HepG2 (cell line): ENCODE data around the gene KISS1R. TPM values are rescaled to one million over a fixed set of nuclear protein-coding genes. Genes with fewer than 3 reads are reported as not detected.

Experiments
- BRD4 ChIP-seq: sonication (generic); formaldehyde crosslinking; IDR thresholded peaks from 2 replicates; pipeline ENCODE4 v1.4.0; 2020; ENCODE audit warnings: missing genetic modification reagents
- ERF ChIP-seq: IDR thresholded peaks from 2 replicates; pipeline ENCODE4 v1.6.1; 2018; ENCODE audit warnings: missing biosample characterization, missing genetic modification reagents
- HDAC1 ChIP-seq: sonication (generic); formaldehyde crosslinking; IDR thresholded peaks from 2 replicates; pipeline ENCODE4 v1.5.1; 2020; ENCODE audit warnings: mild to moderate bottlenecking, missing genetic modification reagents
- HMG20A ChIP-seq: IDR thresholded peaks from 2 replicates; pipeline ENCODE4 v1.6.1; 2016; ENCODE audit warnings: borderline replicate concordance
- HNRNPL ChIP-seq: fragments of 200-400 bp; formaldehyde crosslinking; IDR thresholded peaks from 2 replicates; pipeline ENCODE4 v1.6.1; 2017; ENCODE audit warnings: mild to moderate bottlenecking, low read depth, low read length
- IKZF4 ChIP-seq: sonication (generic); formaldehyde crosslinking; IDR thresholded peaks from 2 replicates; pipeline ENCODE4 v1.5.1; 2020; ENCODE audit warnings: borderline replicate concordance, mild to moderate bottlenecking, low read depth, missing genetic modification reagents; ENCODE audit errors: not compliant biosample characterization
- IKZF5 ChIP-seq: IDR thresholded peaks from 2 replicates; pipeline ENCODE4 v1.6.1; 2018; ENCODE audit warnings: missing genetic modification reagents, mild to moderate bottlenecking, missing compliant biosample characterization
- KDM5A ChIP-seq: fragments of 200-600 bp; sonication (generic); IDR thresholded peaks from 2 replicates; pipeline ENCODE4 v1.7.0; 2018; ENCODE audit warnings: antibody characterized with exemption, mild to moderate bottlenecking, low read length, borderline replicate concordance
- MTF2 ChIP-seq: sonication (generic); formaldehyde crosslinking; IDR thresholded peaks from 2 replicates; pipeline ENCODE4 v1.5.0; 2020; ENCODE audit warnings: missing genetic modification reagents, borderline replicate concordance
- POLR2AphosphoS5 ChIP-seq: IDR thresholded peaks from 2 replicates; pipeline ENCODE4 v1.6.1; 2012; ENCODE audit warnings: low read depth, low read length
- PRPF4 ChIP-seq: fragments of 200-400 bp; formaldehyde crosslinking; IDR thresholded peaks from 2 replicates; pipeline ENCODE4 v1.6.1; 2016; ENCODE audit warnings: low read length, low read depth; ENCODE audit not compliant: poor library complexity, severe bottlenecking
- SAFB2 ChIP-seq: sonication (generic); formaldehyde crosslinking; IDR thresholded peaks from 2 replicates; pipeline ENCODE4 v1.5.1; 2020; ENCODE audit warnings: missing genetic modification reagents, low read depth, mild to moderate bottlenecking, borderline replicate concordance
- SOX13 ChIP-seq, 3 experiments: fragments of 450-650 bp in 1 of 3; sonication (generic) in 1 of 3; formaldehyde crosslinking in 1 of 3; IDR thresholded peaks in 2 of 3; conservative IDR thresholded peaks in 1 of 3; 2 replicates each; pipeline versions ENCODE4 v1.5.0 to v1.6.1; 2016 to 2020; ENCODE audit warnings: antibody characterized with exemption in 1 of 3, mild to moderate bottlenecking in 1 of 3, missing compliant biosample characterization in 1 of 3, missing genetic modification reagents in 1 of 3, moderate library complexity in 1 of 3
- TBL1XR1 ChIP-seq: fragments of 150-350 bp; IDR thresholded peaks from 2 replicates; pipeline ENCODE4 v1.6.1; 2014; ENCODE audit warnings: borderline replicate concordance, low read length; ENCODE audit not compliant: partially characterized antibody
- YEATS4 ChIP-seq: sonication (generic); formaldehyde crosslinking; IDR thresholded peaks from 2 replicates; pipeline ENCODE4 v1.4.0; 2020; ENCODE audit warnings: missing genetic modification reagents, borderline replicate concordance
- ZEB1 ChIP-seq: IDR thresholded peaks from 2 replicates; pipeline ENCODE4 v1.6.1; 2012; ENCODE audit warnings: mild to moderate bottlenecking, low read depth, inconsistent platforms; ENCODE audit not compliant: insufficient replicate concordance
- ZFP91 ChIP-seq: sonication (generic); formaldehyde crosslinking; IDR thresholded peaks from 2 replicates; pipeline ENCODE4 v1.9.0; 2022; ENCODE audit warnings: missing genetic modification reagents, mild to moderate bottlenecking, borderline replicate concordance
- ZNF10 ChIP-seq: sonication (generic); formaldehyde crosslinking; IDR thresholded peaks from 2 replicates; pipeline ENCODE4 v1.4.0; 2020; ENCODE audit warnings: mild to moderate bottlenecking, low read depth, missing genetic modification reagents, borderline replicate concordance
- ZNF331 ChIP-seq: sonication (generic); formaldehyde crosslinking; IDR thresholded peaks from 2 replicates; pipeline ENCODE4 v1.4.0; 2020; ENCODE audit warnings: missing genetic modification reagents
- ZNF362 ChIP-seq: sonication (generic); formaldehyde crosslinking; IDR thresholded peaks from 2 replicates; pipeline ENCODE4 v1.4.0; 2020; ENCODE audit warnings: missing genetic modification reagents, mild to moderate bottlenecking, borderline replicate concordance
- ZNF460 ChIP-seq: sonication (generic); formaldehyde crosslinking; IDR thresholded peaks from 2 replicates; pipeline ENCODE4 v1.5.1; 2020; ENCODE audit warnings: missing genetic modification reagents, mild to moderate bottlenecking, borderline replicate concordance
- ZNF614 ChIP-seq: IDR thresholded peaks from 2 replicates; pipeline ENCODE4 v1.6.1; 2018; ENCODE audit warnings: missing biosample characterization, missing genetic modification reagents, inconsistent platforms, borderline replicate concordance
- ZNF652 ChIP-seq: IDR thresholded peaks from 2 replicates; pipeline ENCODE4 v1.6.1; 2016; ENCODE audit warnings: low read depth, borderline replicate concordance
- ZNF709 ChIP-seq: sonication (generic); formaldehyde crosslinking; IDR thresholded peaks from 2 replicates; pipeline ENCODE4 v1.5.0; 2020; ENCODE audit warnings: mild to moderate bottlenecking, missing genetic modification reagents
- ZNF746 ChIP-seq: sonication (generic); formaldehyde crosslinking; IDR thresholded peaks from 2 replicates; pipeline ENCODE4 v1.8.0; 2022; ENCODE audit warnings: mild to moderate bottlenecking, missing genetic modification reagents
- ZNF879 ChIP-seq: sonication (generic); formaldehyde crosslinking; IDR thresholded peaks from 2 replicates; pipeline ENCODE4 v1.8.1; 2023; ENCODE audit warnings: missing genetic modification reagents
- ZNF891 ChIP-seq: sonication (generic); formaldehyde crosslinking; IDR thresholded peaks from 2 replicates; pipeline ENCODE4 v1.5.0; 2020; ENCODE audit warnings: mild to moderate bottlenecking, missing genetic modification reagents
- polyA plus RNA-seq, 8 experiments: library from polyadenylated mRNA; depleted of rRNA in 3 of 8; stranded (reverse) in 7 of 8; unstranded in 1 of 8; fragments of >200 nt; fragmentation: Illumina TruSeq in 4 of 8; extraction: Trizol in 4 of 8; gene quantifications; 2 replicates each; pipeline versions ENCODE4 v1.2.1 to v1.2.3, GENCODE V29; 2011 to 2016; ENCODE audit warnings: low read depth in 4 of 8, missing spikeins in 1 of 8, mixed read lengths in 1 of 8; ENCODE audit not compliant: insufficient read depth in 1 of 8
- total RNA-seq, 5 experiments: library from RNA; depleted of rRNA; stranded (reverse); fragments of >200 nt; fragmentation: Illumina TruSeq; extraction: Trizol; gene quantifications; 2 replicates each; pipeline ENCODE4 v1.2.3, GENCODE V29; 2016; ENCODE audit warnings: low read depth in 1 of 5

KISS1R gene
- total and polyA plus RNA-seq, 2 of the 13 experiments (the other 11 are each of a cell fraction or from before 2014, with no cell fraction given), result 1.1 to 10.2 TPM

GRCh38 chr19:934865-935479 is 17.8 kb downstream of the KISS1R start (continued):
- TF ChIP-seq ZNF709 (CRISPR knock-in tag) (peak; percentile 64), TBL1XR1 (peak; percentile 28), IKZF5 (CRISPR knock-in tag) (peak; percentile 97), KDM5A (no peak), BRD4 (peak; percentile 72; the same call in 1 of the 2 replicates), ZNF746 (CRISPR knock-in tag) (peak; percentile 90), IKZF4 (CRISPR knock-in tag) (peak; percentile 44), ZNF331 (CRISPR knock-in tag) (peak; percentile 92), MTF2 (no peak), PRPF4 (no peak), SOX13 (IDR thresholded peaks at IDR 0.05) (no peak; the same call in 1 of the 2 replicates), SOX13 (CRISPR knock-in tag; conservative IDR thresholded peaks at IDR 0.05 in 1 of 2, IDR thresholded peaks at IDR 0.05 in 1 of 2) (peak in 1 of 2 experiments; percentile 85; a peak in 2 of 4 replicates), ZNF362 (CRISPR knock-in tag) (peak; percentile 52; the same call in 1 of the 2 replicates), ZNF652 (CRISPR knock-in tag) (no peak), ZNF879 (CRISPR knock-in tag) (no peak), ZEB1 (peak; percentile 88), POLR2AphosphoS5 (no peak), HMG20A (CRISPR knock-in tag) (peak; percentile 69), ZFP91 (CRISPR knock-in tag) (peak; percentile 96), ZNF10 (CRISPR knock-in tag) (no peak), ZNF891 (CRISPR knock-in tag) (peak; percentile 21; the same call in 1 of the 2 replicates), HDAC1 (CRISPR knock-in tag) (peak; percentile 89), ERF (CRISPR knock-in tag) (peak; percentile 99), SAFB2 (CRISPR knock-in tag) (no peak; the same call in 1 of the 2 replicates), ZNF460 (CRISPR knock-in tag) (0 out of 2 replicates have a peak, but pooled peaks have one; percentile 8), HNRNPL (peak; percentile 100), ZNF614 (CRISPR knock-in tag) (peak; percentile 95), YEATS4 (CRISPR knock-in tag) (peak; percentile 76)
